ENCODE results near the gene USP24.

USP24 gene

GRCh38 chr1:55059302-55060132 is 155.6 kb downstream of the USP24 start:
- 89% methylated on average over 14 of the region's 14 CpGs for WGBS
- no peaks in the 10 kb centered on the region for H3K36me3 ChIP-seq (ENCODE audit: insufficient read depth, low read length)

GRCh38 chr1:55057956-55058298 is 157.2 kb downstream of the USP24 start:
- no peak overlapping the region for H3K9ac ChIP-seq (ENCODE audit: low read depth, low read length)
- no peaks in the 10 kb centered on the region for H3K36me3 ChIP-seq (ENCODE audit: insufficient read depth, low read length)
- H3K27ac ChIP-seq (ENCODE audit: low read depth, low read length), result no peak overlapping the region
- H3K27me3 ChIP-seq (ENCODE audit: insufficient read depth, low read length), result no peaks in the 10 kb centered on the region
- no peaks in the 10 kb centered on the region for H3K4me1 ChIP-seq (ENCODE audit: insufficient read depth, low read length)
- no peaks in the 10 kb centered on the region for H3K9me3 ChIP-seq (ENCODE audit: insufficient read depth, low read depth, low read length)
- H3K4me3 ChIP-seq (ENCODE audit: low read length), result no peak overlapping the region
- WGBS, result 91% methylated on average over 6 of the region's 6 CpGs

More at GRCh38 chr1:55059302-55060132, 155.6 kb downstream of the USP24 start:
- no peaks in the 10 kb centered on the region for H3K9me3 ChIP-seq (ENCODE audit: insufficient read depth, low read depth, low read length)
- no peaks in the 10 kb centered on the region for H3K4me1 ChIP-seq (ENCODE audit: insufficient read depth, low read length)
- H3K9ac ChIP-seq (ENCODE audit: low read depth, low read length), result no peak overlapping the region
- H3K27me3 ChIP-seq (ENCODE audit: insufficient read depth, low read length), result no peaks in the 10 kb centered on the region
- no peak overlapping the region for H3K4me3 ChIP-seq (ENCODE audit: low read length)
- H3K27ac ChIP-seq (ENCODE audit: low read depth, low read length), result no peak overlapping the region

- Histone ChIP-seq H3K36me3 (ENCODE audit: insufficient read depth, low read length) (peaks cover under 1% of the 10 kb centered on the region; the same call in 1 of the 2 replicates), H3K27ac (ENCODE audit: low read depth, low read length) (no peak overlapping the region), H3K9me3 (ENCODE audit: insufficient read depth, low read depth, low read length) (no peaks in the 10 kb centered on the region), H3K4me1 (ENCODE audit: insufficient read depth, low read length) (no peaks in the 10 kb centered on the region), H3K4me3 (ENCODE audit: low read length) (no peak overlapping the region), H3K27me3 (ENCODE audit: insufficient read depth, low read length) (no peaks in the 10 kb centered on the region), H3K9ac (ENCODE audit: low read depth, low read length) (no peak overlapping the region)
- WGBS, result 92% methylated on average over 15 of the region's 15 CpGs
Measured at GRCh38 chr1:55057270-55057955, 157.8 kb downstream of the USP24 start.

- Histone ChIP-seq H3K27ac (ENCODE audit: low read depth, low read length) (no peak overlapping the region), H3K36me3 (ENCODE audit: insufficient read depth, low read length) (peaks cover 5% of the 10 kb centered on the region), H3K4me3 (ENCODE audit: low read length) (no peak overlapping the region), H3K4me1 (ENCODE audit: insufficient read depth, low read length) (no peaks in the 10 kb centered on the region), H3K9ac (ENCODE audit: low read depth, low read length) (no peak overlapping the region), H3K27me3 (ENCODE audit: insufficient read depth, low read length) (no peaks in the 10 kb centered on the region), H3K9me3 (ENCODE audit: insufficient read depth, low read depth, low read length) (no peaks in the 10 kb centered on the region)
- 95% methylated on average over 20 of the region's 20 CpGs for WGBS
Measured at GRCh38 chr1:55056632-55056992, 158.6 kb downstream of the USP24 start.

GRCh38 chr1:55055951-55056631 is 159.1 kb downstream of the USP24 start:
- peaks cover 5% of the 10 kb centered on the region for H3K36me3 ChIP-seq (ENCODE audit: insufficient read depth, low read length)
- 92% methylated on average over 42 of the region's 42 CpGs for WGBS
- H3K4me1 ChIP-seq (ENCODE audit: insufficient read depth, low read length), result no peaks in the 10 kb centered on the region
- H3K9me3 ChIP-seq (ENCODE audit: insufficient read depth, low read depth, low read length), result no peaks in the 10 kb centered on the region
- H3K27me3 ChIP-seq (ENCODE audit: insufficient read depth, low read length), result no peaks in the 10 kb centered on the region
- H3K4me3 ChIP-seq (ENCODE audit: low read length), result no peak overlapping the region
- no peak overlapping the region for H3K27ac ChIP-seq (ENCODE audit: low read depth, low read length)
- no peak overlapping the region for H3K9ac ChIP-seq (ENCODE audit: low read depth, low read length)

GRCh38 chr1:55055084-55055882 is 159.9 kb downstream of the USP24 start:
- no peaks in the 10 kb centered on the region for H3K9me3 ChIP-seq (ENCODE audit: insufficient read depth, low read depth, low read length)
- no peaks in the 10 kb centered on the region for H3K27me3 ChIP-seq (ENCODE audit: insufficient read depth, low read length)
- no peaks in the 10 kb centered on the region for H3K4me1 ChIP-seq (ENCODE audit: insufficient read depth, low read length)
- no peak overlapping the region for H3K27ac ChIP-seq (ENCODE audit: low read depth, low read length)
- H3K36me3 ChIP-seq (ENCODE audit: insufficient read depth, low read length), result peaks cover 5% of the 10 kb centered on the region
- H3K4me3 ChIP-seq (ENCODE audit: low read length), result no peak overlapping the region
- H3K9ac ChIP-seq (ENCODE audit: low read depth, low read length), result no peak overlapping the region
- WGBS, result 90% methylated on average over 12 of the region's 12 CpGs

- Histone ChIP-seq H3K4me3 (ENCODE audit: low read length) (no peak overlapping the region), H3K9ac (ENCODE audit: low read depth, low read length) (no peak overlapping the region), H3K4me1 (ENCODE audit: insufficient read depth, low read length) (no peaks in the 10 kb centered on the region), H3K9me3 (ENCODE audit: insufficient read depth, low read depth, low read length) (no peaks in the 10 kb centered on the region), H3K27ac (ENCODE audit: low read depth, low read length) (no peak overlapping the region), H3K27me3 (ENCODE audit: insufficient read depth, low read length) (no peaks in the 10 kb centered on the region), H3K36me3 (ENCODE audit: insufficient read depth, low read length) (peaks cover 5% of the 10 kb centered on the region)
- 95% methylated on average over 5 of the region's 5 CpGs for WGBS
Measured at GRCh38 chr1:55054396-55054795, 160.8 kb downstream of the USP24 start.

- peaks cover 5% of the 10 kb centered on the region for H3K36me3 ChIP-seq (ENCODE audit: insufficient read depth, low read length)
- H3K9me3 ChIP-seq (ENCODE audit: insufficient read depth, low read depth, low read length), result no peaks in the 10 kb centered on the region
- no peak overlapping the region for H3K4me3 ChIP-seq (ENCODE audit: low read length)
- no peaks in the 10 kb centered on the region for H3K4me1 ChIP-seq (ENCODE audit: insufficient read depth, low read length)
- H3K27me3 ChIP-seq (ENCODE audit: insufficient read depth, low read length), result no peaks in the 10 kb centered on the region
- no peak overlapping the region for H3K27ac ChIP-seq (ENCODE audit: low read depth, low read length)
- no peak overlapping the region for H3K9ac ChIP-seq (ENCODE audit: low read depth, low read length)
- 79% methylated on average over 7 of the region's 7 CpGs for WGBS
Measured at GRCh38 chr1:55053265-55053954, 161.8 kb downstream of the USP24 start.

GRCh38 chr1:55052221-55053142 is 162.7 kb downstream of the USP24 start:
- 91% methylated on average over 29 of the region's 29 CpGs for WGBS
- H3K36me3 ChIP-seq (ENCODE audit: insufficient read depth, low read length), result peaks cover 5% of the 10 kb centered on the region
- H3K9me3 ChIP-seq (ENCODE audit: insufficient read depth, low read depth, low read length), result no peaks in the 10 kb centered on the region

GRCh38 chr1:55051621-55052020 is 163.5 kb downstream of the USP24 start:
- Histone ChIP-seq H3K27ac (ENCODE audit: low read depth, low read length) (no peak overlapping the region), H3K9ac (ENCODE audit: low read depth, low read length) (no peak overlapping the region), H3K4me1 (ENCODE audit: insufficient read depth, low read length) (no peaks in the 10 kb centered on the region), H3K27me3 (ENCODE audit: insufficient read depth, low read length) (no peaks in the 10 kb centered on the region), H3K4me3 (ENCODE audit: low read length) (no peak overlapping the region), H3K9me3 (ENCODE audit: insufficient read depth, low read depth, low read length) (no peaks in the 10 kb centered on the region), H3K36me3 (ENCODE audit: insufficient read depth, low read length) (peaks cover 8% of the 10 kb centered on the region)
- WGBS, result 85% methylated on average over 8 of the region's 9 CpGs

More at GRCh38 chr1:55052221-55053142, 162.7 kb downstream of the USP24 start:
- H3K9ac ChIP-seq (ENCODE audit: low read depth, low read length), result no peak overlapping the region
- no peaks in the 10 kb centered on the region for H3K4me1 ChIP-seq (ENCODE audit: insufficient read depth, low read length)
- H3K4me3 ChIP-seq (ENCODE audit: low read length), result no peak overlapping the region
- no peaks in the 10 kb centered on the region for H3K27me3 ChIP-seq (ENCODE audit: insufficient read depth, low read length)
- H3K27ac ChIP-seq (ENCODE audit: low read depth, low read length), result no peak overlapping the region

All from HUES64 (cell line).